Lower leg skin (tissue), 3 donors: ENCODE data around the gene TNFAIP8L2.

Experiments
- POLR2A ChIP-seq, 2 donors: fragments of 450-650 bp; IDR thresholded peaks; one replicate each; pipeline ENCODE4 v1.6.1; 2016 to 2017; ENCODE audit warnings: antibody characterized with exemption in 2 of 2, mild to moderate bottlenecking in 1 of 2, moderate library complexity in 1 of 2
- TF ChIP-seq, protein P1 (sequence below), 3 donors: fragments of 450-650 bp; IDR thresholded peaks; one replicate each; pipeline ENCODE4 v1.5.1; 2016; ENCODE audit warnings: antibody characterized with exemption in 3 of 3, mild to moderate bottlenecking in 3 of 3, moderate library complexity in 2 of 3

DNA sequence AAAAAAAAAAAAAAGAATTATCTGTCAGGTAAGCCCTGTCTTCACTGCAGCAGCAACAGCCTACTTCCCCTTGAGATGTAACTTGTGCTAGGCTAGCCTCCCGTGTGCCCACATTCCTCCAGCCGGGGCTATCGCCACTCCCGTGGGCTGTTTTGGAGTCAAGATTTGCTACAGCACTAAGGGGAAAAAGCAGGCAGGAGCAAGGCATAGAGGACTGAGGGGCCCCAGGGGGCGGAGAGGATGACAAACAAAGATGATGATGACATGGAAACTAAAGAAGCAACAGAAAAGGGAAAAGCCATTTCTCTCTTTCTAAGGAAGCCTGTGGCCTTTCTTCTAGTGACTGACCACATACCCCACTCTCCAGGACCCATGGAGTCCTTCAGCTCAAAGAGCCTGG lies 1.9 kb downstream of the TNFAIP8L2 start:
- TF ChIP-seq, protein P1, sequence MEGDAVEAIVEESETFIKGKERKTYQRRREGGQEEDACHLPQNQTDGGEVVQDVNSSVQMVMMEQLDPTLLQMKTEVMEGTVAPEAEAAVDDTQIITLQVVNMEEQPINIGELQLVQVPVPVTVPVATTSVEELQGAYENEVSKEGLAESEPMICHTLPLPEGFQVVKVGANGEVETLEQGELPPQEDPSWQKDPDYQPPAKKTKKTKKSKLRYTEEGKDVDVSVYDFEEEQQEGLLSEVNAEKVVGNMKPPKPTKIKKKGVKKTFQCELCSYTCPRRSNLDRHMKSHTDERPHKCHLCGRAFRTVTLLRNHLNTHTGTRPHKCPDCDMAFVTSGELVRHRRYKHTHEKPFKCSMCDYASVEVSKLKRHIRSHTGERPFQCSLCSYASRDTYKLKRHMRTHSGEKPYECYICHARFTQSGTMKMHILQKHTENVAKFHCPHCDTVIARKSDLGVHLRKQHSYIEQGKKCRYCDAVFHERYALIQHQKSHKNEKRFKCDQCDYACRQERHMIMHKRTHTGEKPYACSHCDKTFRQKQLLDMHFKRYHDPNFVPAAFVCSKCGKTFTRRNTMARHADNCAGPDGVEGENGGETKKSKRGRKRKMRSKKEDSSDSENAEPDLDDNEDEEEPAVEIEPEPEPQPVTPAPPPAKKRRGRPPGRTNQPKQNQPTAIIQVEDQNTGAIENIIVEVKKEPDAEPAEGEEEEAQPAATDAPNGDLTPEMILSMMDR (IDR thresholded peaks at IDR 0.05) = no peak
- no peak for TF ChIP-seq POLR2A (IDR thresholded peaks at IDR 0.05)
